DMS 273 treated with DMSO at 0.1 percent for 48 hours (cell line): ENCODE data around the gene CCNK.

Experiments
- DNase-seq: peaks from one replicate; lab custom pipeline; 2025; lab: John Stamatoyannopoulos, UW

The CCNK gene

DNA sequence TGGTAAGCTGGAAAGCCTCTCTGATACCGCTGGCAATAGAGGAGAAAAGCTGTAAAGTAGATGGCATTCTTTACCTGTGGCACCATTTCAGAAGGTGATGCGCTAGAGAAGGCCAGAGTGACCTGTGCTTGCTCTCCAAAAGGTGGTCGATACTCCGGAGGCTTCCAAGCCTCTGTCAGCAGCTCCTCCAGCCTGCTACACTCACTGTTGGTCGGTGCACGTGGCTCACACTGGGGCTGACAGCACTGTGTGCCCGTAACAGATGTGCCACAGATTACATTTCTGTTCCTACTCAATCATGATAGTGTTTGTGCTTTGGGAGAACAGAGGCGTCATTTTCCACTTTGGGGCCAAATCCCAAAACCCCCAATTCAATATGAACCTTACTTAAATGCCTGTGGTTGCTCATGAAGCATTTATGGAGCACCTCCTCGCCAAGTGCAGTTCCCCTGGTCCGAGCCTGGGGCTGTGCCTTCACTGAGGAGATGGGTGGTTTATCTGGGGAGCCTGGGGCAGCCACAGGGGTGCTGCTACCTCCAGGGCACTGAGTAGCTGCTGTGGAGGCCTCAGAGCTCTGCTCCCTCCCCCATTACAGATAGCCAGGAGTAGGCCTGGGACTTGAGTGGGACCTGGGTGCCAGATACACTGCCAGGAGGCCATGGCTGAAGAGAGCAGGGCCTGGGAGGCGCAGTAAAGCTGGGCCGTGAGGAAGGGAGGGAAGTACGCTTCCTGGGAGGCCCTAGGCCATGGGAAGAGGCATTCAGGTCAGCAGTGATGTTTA, 26.8 kb downstream of the CCNK start:
- DNase-seq: no peak

DNA sequence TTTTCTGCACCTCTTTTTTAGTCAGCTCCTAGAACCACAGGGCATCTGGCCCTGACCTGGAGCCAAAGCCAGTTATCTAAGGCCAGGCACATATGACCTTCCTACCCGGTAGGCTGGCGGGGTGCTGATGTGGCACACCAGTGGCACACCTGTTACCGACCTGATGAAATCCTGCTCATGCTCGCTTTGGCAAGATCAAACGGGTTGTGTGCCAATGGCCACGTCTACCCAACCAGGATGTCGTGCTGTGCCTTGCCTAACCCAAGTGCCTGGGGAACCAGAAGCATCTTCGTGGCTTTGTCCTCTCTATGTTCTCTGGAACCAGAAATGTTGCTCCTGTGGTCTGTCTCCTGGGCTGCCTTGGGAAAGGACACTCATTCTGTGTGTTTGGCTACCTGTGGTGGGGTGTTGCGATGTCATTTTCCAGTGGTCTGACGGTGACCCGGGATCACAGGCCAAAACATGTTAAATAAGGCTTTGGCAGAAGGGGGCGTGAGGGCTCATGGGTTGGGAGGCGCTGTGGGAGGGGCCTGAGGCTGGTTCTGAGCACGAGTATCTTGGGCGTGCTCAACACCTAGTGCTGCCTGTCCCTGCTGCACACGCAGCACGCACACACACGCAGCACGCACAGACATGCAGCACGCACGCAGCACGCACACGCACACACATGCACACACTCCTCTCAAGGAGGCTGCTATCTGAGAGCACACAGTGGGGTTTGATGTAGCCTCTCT, 27.9 kb downstream of the CCNK start:
- DNase-seq: no peak

DNA sequence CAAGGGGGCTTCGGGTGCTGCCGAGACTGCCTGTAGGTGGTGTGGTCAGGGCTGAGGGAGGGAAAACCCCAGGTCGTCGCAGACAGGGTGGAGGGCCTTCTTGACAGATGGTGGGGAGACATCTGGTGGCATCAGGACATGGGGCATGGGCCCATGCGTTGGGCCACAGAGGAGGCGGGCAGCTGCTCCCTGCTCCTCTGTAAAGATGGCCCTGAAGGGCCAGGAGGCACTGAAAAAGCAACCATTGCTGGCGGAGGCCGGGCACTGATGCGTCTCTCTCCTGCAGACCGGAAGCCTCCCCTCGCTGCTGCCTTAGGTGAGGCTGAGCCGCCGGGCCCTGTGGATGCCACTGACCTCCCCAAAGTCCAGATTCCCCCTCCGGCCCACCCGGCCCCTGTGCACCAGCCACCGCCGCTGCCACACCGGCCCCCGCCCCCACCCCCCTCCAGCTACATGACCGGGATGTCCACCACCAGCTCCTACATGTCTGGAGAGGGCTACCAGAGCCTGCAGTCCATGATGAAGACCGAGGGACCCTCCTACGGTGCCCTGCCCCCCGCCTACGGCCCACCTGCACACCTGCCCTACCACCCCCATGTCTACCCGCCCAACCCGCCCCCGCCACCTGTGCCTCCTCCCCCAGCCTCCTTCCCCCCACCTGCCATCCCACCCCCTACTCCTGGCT, 28.8 kb downstream of the CCNK start:
- DNase-seq: no peak

DNA sequence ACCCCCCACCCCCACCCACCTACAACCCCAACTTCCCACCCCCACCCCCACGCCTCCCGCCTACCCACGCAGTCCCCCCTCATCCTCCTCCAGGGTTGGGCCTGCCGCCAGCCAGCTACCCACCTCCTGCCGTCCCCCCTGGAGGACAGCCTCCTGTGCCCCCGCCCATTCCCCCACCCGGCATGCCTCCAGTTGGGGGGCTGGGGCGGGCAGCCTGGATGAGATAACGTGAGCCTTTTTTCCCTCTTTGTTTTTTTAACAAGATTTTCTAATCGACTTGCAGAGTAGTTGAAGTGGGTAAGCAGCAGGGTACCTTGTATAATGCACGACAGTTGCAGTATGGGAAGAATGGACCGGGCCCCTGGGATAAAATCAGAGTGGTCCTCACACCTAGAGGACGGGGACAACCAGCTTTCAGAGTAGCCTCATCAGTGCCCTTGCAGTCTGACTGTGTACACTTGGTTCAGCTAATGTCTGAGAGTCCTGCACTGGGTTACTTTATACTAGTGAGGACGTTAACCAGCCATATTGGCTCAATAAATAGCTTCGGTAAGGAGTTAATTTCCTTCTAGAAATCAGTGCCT, 29.4 kb downstream of the CCNK start:
- DNase-seq: no peak

DNA sequence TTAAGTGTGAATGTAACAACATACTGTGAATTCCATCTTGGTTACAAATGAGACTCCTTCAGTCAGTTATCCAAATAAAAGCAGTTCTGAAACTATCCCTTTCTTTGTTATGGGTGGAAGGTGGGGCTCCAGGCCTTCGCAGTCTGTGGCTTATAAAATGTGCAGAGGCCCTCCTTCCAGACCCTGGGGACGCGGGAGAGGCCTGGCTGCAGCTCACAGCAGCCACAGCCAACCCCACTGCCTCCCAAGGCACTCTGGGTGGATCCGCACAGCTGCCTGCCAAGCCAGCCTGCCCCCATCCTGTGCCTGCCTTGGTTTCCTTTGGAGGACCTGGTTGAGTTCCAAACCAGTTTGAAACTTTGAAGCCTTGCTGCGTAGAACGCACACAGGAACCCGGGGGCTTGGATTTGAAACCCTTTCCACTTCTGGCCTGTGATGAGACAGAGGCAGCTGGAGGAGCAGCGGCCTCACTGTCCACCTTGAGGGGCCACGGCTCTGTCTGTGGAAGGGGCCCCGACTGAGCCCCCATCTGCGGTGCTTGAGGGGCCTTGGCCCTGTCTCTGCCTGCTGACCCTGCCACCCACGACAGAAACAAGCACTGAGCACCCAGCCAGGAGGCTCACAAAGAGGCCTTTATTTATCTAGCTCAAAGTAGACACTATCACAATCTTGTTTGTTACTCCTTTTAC, 30.4 kb downstream of the CCNK start:
- DNase-seq: no peak

DNA sequence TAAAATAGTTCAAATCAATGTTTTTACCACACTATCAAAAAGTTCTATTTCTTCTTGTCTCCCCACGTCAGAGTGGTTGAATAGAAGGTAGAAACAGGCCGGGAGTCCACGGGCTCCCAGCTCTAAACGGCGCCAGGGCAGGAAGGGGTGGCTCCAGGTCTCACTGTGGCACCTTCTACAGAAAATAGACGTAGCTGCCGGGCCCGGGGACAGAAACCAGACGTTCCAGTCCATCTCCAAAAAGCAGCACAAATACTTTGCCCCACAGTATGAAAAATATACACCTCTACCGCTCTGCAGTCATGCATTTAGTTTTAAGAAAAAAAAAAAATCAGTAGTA, 30.9 kb downstream of the CCNK start:
- no peak for DNase-seq

DNA sequence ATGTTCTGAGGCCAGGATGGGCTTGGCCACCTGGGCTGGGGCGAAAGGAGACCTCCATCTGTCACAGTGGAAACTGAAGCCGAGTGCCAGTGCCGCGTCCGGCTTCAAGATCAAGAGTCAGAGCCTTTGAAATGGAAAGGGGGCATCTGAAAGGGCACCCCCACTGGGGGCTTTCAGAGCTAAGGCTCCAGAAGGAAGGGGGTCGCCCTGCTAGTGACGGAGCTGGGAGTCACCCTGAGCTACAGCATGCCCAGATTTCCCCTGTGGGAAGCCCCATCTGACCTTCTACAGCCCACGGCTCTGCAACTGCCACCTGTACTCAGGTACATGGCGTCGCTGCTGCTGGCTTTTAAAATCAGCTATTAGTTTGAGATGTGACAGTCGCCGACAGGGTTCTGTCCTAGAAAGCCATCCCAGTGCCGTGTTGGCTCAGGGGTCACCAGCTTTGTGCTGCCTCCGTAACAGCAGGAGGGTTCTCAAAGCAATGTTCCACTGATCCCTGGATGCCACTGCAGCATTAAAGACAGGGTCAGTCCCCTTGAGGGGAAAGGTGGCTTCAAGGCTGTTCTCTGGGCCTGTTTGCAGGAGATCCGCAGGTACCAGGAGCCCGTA, 31.5 kb downstream of the CCNK start:
- no peak for DNase-seq

DNA sequence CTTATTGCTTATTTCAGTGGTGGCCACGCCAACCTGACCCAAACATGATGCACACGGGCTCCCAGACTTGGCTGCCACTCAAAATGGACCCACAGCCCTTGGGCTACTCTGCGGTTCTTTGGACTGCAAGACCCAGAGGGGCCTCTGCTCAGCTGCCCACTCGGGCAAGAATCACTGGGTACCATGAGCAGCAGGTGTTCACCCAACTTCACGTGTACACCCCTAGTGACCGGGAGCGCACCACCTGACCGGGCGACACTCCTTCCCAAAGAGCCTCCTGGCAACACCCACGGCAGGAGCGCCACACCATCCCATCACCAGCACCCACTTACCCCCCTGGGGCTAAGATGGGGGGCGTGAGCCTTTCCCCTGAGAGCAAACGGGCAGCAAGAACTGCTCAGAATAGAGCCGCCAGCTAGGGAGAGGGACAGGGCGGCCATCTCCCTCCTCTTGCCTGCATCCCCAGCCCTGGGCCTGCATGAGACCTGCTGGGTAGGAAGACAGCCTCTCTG, 32.0 kb downstream of the CCNK start:
- no peak for DNase-seq

DNA sequence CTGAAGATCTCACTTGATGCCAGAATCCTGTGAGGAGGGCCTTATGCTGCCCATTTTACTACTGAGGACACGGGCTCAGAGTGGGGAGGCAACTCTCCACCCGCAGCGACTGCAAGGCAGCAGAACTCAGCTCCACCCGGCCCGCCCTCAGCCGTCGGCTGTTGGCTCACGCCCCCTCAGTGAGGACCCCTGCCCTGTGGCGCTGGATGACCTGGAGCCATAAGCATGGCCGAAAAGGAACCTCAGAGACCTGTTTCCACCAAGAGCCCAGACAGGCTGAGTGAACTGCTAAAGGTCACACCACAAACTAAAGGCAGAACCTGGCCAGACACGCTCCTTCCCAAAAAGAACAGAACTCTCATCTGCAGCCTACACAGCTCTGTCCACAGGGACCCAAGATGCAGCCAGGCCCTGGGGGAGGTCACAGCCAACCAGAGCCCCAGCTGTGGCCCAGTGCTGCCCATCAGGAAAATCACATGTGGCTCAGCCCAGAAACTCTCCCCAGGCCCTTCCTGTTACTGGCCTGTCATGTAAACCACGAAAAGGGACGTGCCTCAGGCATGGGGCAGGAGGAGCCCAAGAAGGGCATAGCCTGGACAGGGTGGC, 32.8 kb downstream of the CCNK start:
- DNase-seq: no peak

DNA sequence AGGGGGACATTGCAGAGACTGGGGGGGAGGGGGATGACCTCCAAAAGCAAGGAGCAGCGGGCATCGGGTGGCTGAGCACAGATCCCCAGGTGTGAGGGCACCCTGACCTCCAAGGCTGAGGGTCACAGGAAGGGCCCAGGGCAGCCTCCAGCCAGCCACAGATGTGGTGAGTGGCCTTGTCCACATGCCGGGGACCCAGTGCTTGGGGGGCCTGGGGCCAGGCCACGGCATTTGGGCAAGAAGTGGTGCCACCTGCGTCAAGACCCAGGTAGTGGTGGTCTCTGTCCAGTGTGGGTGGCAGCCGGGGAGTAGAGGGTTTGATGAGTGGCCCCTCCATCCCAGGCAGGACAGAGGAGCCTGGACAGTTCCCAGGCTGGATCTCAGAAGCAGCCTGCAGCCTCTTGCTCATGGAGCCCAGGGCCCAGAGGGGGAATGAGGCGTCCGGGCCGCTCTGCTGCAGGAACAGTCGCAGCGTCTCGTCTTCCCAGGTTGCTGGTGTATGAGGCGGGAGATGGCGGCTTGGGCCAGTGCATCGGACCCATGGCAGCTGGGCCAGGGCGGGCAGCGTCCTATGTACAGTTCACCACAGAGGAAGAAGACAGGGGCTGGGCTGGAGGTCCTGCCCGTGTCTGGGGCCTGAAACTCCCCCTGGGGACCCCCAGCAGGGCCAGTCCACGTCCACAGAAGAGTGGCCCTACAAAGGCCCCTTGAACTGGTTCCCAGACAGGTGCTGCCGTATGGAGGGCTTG, 33.5 kb downstream of the CCNK start:
- DNase-seq: no peak

DNA sequence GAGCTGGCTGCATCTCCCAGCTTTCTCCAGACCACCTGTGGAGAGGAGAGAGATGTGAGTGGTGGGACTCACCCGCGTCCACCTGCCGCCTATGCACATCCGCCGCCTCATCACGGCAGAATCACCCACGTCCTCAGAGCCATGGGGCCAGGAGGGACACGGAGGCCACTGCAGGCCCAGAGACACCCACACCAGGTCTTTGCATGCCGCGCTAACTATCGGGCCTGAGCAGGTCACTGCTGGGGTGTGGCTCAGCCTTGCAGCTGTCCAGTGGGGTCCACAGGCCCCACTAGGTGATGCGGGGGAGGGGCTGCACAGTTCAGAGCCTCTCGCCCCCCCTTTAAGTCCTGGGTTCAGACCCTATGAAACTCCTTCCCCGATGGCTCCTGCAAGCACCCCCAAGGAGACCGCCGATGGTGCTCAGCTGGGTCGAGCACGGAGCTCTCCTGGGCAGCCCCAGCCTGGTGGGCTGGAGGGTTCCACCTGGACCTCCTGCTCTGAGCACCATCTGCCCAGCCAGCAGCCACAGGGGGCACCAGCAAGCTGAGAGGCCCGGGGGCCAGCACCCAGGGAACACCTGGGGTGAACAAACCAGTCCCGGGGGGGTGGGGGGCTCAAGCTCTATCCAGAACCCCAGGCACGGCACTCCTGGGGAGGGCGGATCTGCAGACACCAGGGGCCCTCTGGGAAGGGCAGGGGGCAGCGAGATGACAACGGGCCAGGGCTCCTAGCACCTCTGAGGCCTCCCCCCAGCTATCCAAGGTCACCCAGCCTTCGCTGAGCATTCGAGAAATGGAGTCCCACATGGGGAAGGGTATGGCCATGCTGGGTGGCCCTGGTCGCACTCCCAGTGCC, 34.3 kb downstream of the CCNK start:
- DNase-seq: no peak

DNA sequence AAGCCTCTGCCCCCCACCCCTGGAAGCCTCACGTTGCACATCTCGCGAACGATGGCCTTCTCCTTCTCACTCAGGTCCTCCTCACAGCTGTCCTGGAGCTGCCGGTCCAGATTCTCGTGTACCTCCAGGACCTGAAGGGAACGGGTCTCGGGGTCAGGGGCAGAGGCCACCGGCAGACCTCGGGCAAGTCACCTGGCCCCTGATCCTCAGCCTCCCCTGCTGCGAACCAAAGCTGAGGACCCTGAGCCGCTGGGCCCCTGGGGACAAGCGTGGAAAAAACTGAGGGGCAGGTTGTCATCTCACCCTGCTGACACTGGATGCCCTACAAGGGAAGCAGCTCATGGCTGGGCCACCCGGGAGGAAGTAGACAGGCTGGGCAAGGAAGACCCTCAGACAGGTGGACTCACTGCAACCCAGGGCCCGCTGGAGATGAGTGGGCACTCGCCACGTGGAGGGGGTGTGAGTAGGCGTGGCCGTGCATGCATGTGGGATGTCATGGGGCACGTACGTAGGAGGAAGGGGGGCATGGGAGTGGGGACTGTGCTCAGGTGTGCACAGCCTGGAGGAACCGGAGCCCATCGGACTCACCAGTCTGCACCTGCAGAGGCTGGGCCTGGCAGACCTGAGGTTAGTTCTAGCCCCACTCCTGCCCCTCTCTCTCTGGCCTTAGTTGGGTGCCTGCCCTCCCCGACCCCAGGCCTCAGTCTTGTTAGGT, 35.1 kb downstream of the CCNK start:
- DNase-seq: no peak

DNA sequence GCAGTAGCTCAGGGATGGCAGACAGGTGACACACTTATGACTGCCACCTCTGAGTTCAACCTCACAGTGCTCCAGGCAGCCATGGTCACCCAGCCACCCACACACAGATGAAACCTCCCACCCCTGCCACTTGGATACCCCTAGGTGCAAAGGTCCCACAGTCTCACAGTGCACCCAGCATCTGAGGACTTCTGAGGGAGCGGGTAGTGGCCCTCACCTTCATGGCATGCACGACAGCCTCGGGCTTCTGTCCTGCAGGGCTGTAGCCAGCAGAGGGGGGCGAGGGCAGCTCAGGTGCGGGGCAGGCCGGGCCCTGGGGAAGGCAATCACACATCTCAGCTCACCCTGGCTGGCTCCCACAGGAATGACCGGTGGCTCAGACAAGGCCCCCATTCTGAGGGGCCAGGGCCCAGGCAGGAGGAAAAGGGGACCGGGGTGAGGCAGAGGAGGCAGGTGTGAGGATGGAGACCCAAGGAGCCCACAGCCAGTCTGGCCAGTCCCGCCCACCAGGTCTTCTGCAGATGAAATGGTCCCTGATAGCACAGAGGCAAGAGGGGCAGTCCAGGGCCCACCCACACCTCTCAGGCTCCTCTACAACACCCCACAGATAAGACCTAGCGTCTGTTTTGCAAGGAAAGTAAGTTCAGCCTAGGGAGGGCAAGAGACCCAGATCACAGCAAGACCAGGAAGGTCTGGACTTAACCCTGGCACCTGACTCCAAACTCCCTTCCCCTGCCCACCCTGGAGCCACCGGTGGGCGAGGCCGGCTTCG, 35.8 kb downstream of the CCNK start:
- DNase-seq: no peak

DNA sequence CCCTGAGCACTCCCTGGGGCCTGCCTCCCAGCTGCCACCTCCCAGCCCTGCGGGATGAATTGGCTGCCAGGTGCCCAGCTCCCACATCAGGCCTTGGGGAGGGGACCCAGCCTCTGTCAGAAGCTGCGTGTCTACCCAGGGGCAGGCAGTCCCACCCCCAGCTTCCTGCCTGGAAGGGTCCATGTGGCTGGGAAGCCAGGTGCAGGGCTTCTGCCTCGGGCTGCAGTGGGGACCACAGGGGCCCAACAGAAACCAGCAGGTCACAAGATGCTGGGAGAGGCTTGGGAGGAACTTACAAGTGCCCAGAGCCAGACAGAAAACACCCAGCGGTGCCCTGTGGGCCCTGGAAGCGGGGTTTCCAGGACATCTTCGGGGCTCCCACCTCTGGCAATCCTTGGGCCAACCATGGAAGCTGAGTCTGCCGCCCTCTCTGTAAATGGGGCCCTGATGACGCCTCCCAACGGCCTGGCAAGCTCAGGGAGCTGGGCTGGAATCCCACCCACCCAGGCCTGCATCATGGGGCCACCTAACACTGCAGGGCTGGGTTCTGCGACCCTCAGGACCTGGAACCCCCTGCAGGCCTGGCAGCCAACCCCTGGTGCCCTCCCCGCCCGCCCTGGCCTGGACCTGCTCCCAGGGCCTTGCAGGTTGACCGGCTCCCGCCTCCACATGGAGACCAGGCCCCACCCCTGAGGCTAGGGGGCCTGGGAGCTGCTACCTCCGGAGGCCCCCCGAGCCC, 36.6 kb downstream of the CCNK start:
- DNase-seq: no peak

DNA sequence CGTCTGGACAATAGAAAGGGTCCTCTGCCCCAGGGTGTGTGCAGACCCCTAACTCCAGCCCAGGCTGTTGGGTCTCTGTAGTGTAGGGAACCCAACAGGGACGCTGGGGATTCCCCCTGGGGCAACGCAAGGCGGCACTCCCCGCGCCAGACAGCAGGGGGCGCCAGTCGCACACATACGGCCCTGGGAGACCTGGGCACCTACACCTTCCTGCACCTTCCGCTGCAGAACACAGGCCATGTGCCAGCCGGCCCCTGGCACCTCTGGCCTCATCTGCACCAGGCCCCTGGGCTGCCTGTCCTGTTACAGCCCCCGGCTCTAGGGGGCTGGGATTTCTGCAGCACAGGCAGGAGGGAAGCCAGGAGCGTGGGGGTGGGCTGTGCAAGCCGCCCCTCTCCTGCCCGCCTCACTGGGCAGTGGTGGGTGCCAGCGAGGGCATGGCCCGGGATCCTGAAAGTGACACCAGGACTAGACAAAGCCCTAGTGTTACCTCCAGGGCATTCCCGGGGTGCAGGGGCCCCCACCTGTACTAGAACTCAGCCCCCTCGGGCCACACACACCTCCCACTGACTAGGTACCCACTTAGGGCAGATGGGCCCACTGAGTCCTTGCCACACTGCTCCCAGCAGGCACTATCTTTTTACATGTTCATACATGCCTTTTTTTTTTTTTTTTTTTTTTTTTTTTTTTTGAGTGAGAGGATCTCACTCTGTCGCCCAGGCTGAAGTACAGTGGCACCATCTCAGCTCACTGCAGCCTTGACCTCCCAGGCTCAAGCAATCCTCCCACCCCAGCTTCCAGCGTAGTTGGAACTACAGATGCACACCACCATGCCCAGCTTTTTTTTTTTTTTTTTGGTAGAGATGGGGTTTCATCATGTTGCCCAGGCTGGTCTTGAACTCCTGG, 37.5 kb downstream of the CCNK start:
- DNase-seq: no peak

DNA sequence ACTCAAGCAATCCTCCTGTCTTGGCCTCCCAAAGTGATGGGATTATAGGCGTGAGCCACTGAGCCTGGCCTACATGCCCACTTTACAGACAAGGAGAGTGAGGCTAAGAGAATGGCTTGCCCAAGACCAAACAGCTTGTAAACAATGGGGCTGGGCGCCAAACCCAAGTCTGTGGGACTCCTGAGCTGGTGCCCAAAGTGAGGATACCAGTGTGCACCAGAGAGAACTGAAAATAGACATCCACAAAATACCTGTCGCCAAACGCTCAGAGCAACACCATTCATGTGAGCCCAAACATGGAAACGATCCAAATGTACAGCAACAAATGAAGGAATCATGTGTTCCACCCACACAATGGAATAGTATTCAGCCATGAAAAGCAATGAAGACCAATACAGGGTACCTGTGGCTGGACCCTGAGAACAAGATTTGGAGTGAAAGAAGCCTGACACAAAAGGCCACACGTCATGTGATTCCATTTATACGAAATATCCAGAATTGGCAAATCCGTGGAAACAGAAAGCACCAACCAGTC, 38.2 kb downstream of the CCNK start:
- no peak for DNase-seq
